ENCODE measurements around the gene SLC25A21.

SLC25A21 gene

DNA sequence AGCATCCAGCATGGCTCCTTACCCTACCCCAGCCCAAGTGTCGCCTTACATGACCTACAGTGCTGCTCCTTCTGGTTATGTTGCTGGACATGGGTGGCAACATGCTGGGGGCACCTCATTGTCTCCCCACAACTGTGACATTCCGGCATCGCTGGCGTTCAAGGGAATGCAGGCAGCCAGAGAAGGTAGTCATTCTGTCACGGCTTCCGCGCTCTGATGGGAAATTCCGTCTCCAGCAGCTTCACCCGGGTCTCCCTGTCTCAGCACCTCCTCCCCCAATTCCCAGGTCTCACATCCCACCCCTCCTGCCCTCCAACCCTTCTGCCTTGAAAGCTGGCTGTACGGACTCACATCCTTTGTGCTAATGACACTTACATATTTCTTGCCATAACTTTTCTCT, 496.2 kb downstream of the SLC25A21 start:
- DNase-seq = no peak

DNA sequence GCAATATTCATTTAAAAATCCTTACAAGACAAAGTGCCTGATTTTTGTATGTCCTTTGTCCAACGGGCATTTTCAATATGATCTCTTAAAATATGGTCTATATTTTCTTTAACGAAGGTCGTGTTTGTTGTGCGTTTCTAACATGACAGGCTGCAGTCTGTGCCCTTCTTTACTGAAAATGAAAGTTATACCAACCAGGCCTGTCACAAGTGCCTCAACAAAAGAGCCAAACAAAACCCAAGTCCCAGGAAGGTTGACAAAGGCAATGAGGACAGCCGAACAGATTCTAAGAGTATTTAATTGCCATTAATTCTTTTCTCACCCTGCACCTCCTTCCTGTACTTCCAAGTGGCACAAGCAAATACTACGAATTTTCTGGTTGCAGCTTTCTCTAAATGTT, 496.8 kb downstream of the SLC25A21 start:
- no peak for DNase-seq

DNA sequence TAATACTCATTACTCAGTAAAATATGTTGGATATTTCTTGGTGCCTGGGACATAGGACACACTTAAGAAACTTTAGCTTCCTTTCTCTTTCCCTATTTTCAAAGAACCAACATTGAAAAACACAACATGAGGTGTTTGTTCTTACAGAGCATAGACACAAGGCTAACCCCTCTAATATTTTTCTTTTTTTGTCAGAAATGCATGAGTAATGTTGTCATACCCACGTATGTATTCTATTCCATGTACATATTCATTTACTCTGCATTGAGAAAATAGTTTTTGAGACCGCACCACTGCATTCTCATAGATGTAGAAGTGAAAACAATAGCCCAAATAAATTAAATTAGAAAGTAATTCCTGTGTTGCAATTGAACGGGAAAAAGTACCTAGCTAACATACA, 497.7 kb downstream of the SLC25A21 start:
- DNase-seq = no peak

DNA sequence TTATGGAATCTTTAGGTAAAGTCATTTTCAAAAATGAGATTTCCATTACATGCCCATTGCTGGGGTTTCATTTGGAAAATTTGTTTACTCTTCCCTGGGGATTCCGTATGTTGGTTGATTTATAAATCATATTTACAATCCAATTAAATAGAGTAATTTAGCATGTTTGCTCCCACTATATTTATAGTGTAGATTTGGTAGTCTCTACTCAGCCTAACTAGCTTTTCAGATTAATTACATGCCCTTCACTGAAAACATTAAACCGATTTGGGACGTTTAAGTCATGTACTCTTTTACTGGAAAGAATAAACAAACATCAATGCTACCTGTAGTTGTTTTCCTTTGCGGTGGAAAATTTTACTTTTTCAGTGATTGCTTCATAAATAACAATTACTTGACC, 500.3 kb downstream of the SLC25A21 start:
- no peak for DNase-seq

DNA sequence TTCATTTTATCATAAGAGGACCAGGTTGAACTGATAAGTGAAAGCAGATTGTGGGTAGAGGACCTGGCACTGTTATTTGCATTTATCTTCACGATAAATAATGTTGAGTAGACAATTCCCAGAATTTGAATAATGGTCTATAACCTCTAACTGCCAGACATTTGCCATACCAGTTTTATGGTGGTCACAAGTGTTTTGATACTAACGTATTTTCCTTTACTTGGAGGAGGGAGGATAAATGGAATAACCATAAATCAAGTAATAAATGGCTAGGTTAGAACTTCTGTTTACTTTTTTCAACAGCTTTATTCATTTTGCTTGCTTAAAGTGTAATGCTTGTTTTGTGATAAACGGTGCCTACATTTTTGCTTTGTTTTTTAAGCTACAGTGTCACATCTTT, 501.3 kb downstream of the SLC25A21 start:
- DNase-seq = no peak

DNA sequence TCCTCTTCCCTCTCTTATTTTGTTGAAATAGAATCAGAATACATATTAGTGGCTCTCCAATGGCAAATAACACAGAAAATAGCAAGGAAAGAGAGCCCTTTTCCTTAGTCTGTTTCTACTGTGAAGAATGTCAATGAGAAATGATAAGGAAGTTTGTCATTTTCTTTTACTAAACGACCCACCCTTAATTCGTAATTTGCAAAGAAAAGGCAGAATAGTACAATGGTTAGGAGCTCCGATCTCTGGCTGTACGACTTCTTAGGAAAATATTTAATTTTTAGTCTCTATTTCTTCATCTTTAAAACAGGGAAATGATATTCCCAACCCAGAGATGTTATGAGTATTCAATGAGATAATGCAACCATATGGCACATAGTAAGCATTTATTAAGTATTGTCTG, 504.7 kb downstream of the SLC25A21 start:
- DNase-seq = no peak

DNA sequence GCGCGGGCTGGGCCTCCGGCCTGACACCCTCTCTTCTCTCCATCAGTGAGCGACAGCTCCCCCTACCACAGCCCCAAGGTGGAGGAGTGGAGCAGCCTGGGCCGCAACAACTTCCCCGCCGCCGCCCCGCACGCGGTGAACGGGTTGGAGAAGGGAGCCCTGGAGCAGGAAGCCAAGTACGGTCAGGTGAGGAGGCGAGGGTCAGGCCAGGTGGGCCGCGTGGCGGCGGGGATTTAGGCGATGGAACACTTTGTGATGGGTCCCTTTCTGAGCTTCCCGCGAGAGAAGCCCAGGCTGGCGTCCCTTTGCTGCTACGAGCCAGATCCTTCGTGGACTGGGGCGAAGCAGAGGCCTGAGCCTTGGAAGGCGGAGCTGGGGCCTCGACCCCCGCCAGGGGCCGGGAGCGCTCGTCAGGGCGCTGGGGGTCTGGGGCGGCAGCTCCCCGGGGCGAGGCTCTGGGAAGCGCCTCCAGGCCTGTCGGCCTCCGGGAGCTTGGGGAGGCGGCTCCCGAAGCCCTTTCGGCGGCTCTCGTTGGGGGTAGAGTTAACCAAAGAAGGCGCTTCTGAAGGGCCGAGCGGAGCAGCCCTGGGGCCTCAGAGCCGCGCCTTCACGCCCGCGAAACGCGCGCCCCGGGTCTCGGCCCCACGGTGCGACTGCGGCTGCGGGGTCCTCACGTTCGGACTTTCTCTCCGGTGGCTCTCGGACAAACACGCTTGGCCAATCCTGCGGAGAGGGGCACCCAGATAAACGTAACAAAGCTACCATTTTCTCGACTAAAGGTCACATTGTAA, 505.8 kb downstream of the SLC25A21 start:
- DNase-seq = no peak

DNA sequence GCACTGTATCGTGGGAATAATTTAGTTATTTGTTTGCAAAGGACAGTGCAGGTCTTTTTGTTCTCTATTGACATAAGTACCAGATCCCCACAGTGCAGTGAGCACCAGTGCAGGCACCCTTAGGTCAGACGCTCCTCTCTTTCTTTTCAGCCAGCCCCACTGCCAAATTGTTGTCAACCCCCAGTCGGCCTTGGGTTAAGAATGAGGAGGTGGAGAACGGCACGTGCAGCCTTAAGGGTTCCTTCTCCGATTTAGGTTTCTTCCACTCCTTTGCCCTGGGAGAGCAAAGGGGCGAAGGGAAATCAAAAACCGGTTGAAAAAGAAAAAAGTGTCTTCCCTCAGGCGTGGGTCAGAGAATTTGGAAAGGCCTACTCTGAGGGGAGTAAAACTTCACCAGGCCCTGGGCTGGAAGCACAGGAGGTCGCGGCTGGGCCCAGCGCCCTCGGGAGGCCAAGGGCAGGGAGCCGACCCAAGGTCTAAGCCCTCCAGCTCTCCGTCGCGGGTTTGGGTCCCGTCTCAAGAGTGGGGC, 506.5 kb downstream of the SLC25A21 start:
- no peak for DNase-seq

DNA sequence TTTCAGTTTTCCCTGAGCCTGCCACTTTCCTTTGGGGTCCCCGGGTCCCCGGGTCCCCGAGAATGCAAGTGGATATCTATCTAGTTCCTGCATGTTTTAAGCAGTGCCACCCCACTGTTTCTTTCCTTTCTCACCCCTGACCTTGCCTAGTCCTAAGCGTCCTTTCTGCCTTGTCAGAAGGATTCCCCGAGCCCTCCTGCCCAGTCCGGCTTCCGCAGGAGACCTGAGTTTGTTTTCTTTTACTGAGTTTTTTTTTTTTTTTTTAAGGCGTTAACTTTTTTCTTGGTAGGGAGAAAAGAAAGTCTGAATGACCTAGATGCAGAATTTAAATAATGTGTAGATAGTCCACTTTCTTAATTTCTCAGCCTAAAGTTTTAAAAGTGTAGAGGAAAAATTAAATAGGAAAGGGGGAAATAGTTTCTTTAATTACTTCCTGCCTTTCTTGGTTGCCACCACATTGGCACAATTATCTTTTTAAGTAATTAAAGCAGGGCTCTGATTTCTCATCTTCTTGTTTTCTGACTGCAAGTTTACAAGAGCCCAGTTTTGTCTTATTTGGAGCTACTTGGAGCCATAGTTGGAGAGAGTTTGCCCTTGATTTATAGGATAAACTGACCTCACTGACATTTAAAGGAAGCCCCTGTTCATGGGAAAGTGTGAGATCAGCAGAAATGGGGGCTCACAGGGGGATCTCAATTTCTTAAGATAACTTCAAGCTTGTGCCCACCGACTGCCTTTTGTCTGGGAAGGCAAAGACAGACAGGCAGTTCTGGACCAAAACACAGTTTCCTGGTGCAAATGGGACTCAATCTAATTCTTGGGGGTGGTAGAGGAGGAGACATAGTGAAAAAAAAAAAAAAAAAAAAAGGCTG, 507.8 kb downstream of the SLC25A21 start:
- no peak for DNase-seq

DNA sequence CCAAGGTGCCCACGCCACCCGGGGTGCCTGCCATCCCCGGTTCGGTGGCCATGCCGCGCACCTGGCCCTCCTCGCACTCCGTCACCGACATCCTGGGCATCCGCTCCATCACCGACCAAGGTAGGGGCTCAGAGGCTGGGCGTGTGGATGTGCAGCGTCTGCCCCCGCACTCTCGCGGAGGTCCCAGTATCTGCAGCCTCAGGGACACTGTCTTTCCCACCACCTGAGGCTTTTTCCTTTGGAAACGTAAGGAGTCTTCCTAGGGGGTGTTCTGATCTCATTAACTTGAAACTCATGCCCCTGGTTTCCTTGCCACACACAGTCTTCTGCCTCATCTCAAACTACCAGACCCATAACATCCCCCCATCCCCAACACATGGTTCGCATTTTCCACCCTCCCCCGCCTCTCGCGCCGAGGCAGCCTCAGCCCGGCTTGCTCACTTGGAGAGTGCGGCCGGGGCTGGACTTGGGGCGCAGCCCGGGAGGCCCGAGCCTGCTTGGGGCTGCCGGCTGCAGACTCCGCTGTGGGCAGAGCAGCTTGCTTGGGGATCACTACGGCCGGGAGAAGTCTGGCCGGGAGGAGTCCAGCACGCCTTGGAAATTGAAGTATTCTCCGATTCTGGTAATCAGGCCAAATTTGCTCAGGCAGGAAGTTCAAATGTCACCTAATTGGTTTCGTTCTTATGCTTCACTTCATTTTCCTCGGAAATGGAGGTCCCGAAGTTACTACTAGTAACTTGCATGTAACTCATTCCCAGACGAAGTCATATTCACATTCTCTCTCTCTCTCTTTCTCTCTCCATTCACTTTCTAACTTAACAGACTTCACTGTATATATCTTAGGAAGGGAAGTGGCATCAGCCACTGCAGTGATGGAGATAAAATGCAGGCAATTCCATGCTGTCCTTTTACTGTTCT, 508.7 kb downstream of the SLC25A21 start:
- no peak for DNase-seq

DNA sequence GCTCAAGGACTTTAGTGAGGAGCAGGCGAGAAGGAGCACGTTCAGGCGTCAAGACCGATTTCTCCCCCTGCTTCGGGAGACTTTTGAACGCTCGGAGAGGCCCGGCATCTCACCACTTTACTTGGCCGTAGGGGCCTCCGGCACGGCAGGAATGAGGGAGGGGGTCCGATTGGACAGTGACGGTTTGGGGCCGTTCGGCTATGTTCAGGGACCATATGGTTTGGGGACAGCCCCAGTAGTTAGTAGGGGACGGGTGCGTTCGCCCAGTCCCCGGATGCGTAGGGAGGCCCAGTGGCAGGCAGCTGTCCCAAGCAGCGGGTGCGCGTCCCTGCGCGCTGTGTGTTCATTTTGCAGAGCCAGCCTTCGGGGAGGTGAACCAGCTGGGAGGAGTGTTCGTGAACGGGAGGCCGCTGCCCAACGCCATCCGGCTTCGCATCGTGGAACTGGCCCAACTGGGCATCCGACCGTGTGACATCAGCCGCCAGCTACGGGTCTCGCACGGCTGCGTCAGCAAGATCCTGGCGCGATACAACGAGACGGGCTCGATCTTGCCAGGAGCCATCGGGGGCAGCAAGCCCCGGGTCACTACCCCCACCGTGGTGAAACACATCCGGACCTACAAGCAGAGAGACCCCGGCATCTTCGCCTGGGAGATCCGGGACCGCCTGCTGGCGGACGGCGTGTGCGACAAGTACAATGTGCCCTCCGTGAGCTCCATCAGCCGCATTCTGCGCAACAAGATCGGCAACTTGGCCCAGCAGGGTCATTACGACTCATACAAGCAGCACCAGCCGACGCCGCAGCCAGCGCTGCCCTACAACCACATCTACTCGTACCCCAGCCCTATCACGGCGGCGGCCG, 509.6 kb downstream of the SLC25A21 start:
- no peak for DNase-seq

DNA sequence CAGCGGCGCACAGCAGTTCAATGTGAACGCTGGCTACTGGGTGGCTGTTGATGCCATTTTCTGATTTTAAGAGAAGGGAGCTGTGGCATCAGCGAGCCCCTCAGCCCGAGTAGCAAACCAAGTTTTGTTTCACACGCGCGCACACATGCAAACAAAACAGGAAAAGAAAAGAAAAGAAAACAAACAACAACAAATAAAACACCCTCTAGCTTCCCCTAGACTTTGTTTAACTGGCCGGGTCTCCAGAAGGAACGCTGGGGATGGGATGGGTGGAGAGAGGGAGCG, 510.2 kb downstream of the SLC25A21 start:
- no peak for DNase-seq

DNA sequence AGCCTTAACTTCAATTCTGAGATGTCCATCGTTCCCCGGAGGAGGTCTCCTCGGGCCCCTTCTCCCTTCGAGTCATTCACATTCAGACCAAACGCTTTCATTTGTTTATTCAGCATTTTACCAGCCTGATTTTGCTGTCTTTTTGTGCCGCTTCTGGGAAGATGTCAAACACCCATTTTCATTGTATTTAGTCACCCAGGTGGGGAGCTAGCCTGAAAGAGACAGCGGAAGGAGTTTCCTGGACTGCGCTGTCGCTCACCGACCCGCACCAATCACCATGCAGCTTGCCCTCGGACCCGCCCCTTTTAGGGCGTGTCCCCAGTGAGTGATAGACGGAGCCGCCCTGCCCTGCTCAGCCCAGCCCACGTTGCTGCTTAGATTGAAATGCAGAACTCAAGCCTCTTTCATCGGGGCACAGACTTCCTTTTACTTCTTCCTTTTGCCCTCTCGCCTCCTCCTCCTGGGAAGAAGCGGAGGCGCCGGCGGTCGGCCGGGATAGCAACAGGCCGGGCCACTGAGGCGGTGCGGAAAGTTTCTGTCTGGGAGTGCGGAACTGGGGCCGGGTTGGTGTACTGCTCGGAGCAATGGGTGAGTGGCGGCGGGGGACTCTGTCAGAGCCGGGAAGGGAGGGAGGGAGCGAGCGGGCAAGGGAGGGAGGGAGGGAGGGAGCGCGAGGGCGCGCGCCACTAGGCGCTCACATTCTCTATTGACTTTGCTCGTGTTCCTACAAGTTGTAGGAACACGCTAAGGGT, 510.7 kb downstream of the SLC25A21 start, which contains the start of gene PAX9:
TSS of gene PAX9 (plus strand) at position 355 of the 752 bp plus-strand sequence. CDS start at position 585, 230 bp downstream.
- peak; percentile 61 for DNase-seq

DNA sequence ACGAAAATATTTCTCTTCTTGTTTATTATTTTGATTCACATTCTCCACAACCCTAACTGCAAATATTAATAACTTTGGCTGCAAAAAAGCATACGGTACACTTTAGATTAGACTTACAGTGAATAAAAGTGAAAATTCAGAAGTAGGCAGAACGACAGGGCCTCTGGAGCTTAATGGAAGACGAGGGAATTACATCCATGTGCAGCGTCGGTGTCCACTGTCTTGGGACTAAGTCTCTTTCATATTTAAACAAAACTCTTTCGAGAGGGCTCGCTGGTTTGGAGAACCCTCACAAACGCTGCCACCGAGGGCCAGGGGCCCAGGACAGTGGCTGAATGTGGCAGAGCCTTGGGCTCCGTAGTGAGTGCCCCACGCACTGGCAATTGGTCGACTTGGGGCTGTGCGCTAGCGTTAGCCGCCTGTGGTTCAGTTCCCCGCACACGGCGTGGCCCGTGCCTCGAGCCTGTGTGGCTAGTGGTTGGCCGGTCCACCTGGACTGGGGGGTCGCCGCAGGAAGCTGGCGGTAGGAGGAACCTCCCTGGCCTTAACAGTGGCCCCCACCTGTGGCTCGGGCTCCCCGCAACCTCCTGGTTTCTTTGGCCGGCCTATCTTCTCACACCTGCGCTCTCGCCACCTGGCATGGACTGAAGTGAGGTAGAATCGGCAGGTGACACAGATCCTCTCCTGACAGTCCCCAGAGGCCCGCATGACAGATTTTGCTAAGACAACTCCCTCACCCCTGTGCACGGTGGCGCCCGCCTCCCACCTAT, 511.5 kb downstream of the SLC25A21 start:
- DNase-seq = no peak

DNA sequence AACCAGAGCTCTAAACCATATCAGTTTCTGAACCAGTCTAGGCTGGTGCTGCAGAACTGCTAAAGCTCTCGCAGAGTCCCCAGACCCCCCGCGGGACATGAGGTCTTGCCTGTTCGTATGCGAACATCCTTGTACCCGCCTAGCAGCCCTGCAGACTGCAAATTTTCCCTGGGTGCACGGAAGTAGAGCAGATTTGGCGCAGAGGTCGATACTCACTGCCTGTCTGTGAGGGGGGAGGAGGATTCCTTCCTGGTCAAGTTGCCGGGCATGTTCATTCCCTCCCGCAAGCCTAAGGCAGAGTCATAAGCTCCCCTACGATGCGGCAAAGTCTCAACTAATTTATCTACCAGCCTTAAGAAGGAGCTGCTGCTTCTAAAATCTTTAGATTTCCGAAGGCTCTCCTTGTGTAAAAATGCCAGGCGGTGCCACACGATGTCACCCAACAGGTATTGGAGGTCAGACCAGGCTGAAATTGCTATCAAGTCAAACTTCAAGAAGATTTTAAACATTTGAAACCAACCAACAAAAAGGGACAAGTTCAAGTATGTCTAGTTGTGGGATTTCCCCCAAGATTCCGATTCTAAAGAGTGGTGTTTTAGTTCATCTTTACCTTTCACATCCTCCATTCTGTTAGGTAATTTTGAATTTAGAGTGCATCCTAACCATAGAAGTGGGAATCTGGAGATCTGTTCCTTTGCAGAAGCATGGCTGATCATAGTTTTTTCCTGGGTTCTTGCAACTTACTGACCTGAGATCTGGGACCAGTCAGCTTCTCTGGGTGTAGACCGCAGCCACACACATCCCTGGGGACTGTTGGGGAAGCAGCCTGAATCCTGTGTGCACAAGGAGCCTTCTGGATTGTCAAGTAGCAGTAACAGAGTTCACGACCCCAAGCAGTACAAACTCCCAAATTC, 512.3 kb downstream of the SLC25A21 start:
- no peak for DNase-seq

DNA sequence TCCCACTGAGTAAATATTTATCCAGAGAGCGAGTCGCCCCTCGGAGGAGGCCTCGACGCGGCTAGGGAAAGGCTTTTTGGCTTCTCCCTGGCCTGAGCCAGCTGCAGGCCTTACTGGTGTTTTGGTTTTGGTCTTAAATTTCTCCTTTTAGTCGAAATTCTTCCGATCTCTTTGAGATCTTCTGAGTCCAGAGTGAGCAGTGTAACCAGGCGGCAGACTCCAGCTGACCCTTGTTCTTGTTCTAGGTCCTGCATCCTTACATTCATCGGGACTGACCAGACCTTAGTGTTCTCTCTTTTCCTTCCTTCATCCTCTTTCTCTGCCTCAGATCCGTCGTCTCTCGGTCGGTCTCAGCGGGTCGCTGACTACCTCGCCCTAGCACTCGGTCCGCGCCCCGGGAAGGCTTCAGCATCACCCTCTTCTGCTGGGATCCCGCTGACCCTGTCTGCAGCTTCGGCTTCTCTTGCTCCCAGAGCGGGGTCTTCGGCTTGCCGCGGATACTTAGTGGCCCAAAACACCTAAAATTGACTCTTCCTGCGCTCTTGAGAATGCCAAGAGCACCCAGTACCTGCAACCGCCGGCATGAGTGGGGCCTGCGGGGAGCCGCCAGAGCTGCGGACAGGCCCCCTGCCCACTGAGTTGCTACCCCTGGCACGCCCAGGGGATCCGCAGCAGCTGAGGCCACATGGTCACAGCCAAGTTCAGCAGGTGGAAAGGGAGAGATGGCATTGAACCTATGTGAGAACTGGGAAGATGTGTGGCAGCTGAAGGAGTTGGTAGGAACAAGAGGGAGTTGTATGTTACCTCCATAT, 513.2 kb downstream of the SLC25A21 start:
- no peak for DNase-seq

DNA sequence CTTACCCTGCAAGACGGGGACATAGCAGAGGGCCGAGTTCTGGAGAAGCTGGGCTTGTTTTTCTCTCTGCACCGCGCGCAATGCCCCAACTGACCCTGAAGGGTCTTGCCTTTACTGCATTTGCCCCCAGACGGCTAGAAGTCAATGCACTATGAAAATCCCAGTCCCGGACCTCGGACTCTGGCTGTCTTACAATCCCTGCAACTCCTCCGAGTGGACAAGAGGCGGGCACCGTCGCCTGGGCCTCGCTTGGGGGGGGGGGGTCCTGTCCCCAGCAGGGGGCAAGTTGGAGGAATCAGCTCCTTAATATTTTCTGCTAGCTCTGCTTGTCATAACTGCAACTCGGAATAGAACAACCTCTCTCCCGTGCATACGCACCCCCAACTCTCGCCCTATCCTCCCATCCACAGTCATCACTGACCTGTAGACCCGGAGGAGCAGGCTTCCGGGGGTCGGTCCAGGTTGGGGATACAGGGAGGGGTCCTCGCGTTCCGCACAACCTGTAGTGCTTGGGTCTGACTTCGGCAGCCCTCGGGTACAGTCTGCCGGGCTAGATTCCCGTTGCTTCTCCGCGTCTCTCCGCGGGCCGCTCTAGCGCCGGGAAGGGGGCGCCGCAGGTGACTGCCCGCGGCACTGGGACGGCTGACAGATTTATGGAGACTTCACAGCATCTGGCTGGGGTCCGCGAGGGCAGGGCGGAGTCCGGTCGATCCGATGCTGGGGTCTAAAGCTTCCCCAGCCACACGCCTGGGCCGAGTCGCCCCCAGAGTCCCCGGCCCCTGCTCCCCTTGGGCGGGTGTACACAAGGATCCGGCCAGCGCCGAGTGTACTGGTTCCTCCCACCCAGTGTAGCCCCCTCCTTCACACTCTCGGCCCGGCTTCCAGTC, 514.0 kb downstream of the SLC25A21 start:
- DNase-seq = no peak

All from stimulated activated CD8-positive, alpha-beta memory T cell treated with anti-CD3 and anti-CD28 coated beads, Interleukin-4, amount 100 ng/mL, for 48 hours (primary cell).